ENCODE results near the gene KIAA1614. TPM values are rescaled to one million over a fixed set of nuclear protein-coding genes. Genes with fewer than 3 reads are reported as not detected.

The KIAA1614 gene
- total RNA-seq (2022; extraction: Qiagen RNA extraction; ENCODE audit: low read depth): 0.64 to 1.3 TPM (median 0.85 TPM) in 5 replicates

GRCh38 chr1:180912801-180913565, at the start of gene KIAA1614:
TSS of gene KIAA1614 (plus strand) at chr1:180912897. CDS start at chr1:180913244, 347 bp downstream.

Other genes starting within 250 kb of the KIAA1614 start
- gene STX6, start 110.0 kb downstream of the KIAA1614 start, total RNA-seq (2022; extraction: Qiagen RNA extraction; ENCODE audit: low read depth): 15.9 to 18.0 TPM (median 16.3 TPM) in 5 replicates
- gene MR1, start 121.1 kb downstream of the KIAA1614 start, total RNA-seq (2022; extraction: Qiagen RNA extraction; ENCODE audit: low read depth): 7.2 to 10.0 TPM (median 8.0 TPM) in 5 replicates
- 43.6 to 59.8 TPM (median 55.4 TPM) in 5 replicates for gene IER5, start 175.8 kb downstream of the KIAA1614 start, total RNA-seq (2022; extraction: Qiagen RNA extraction; ENCODE audit: low read depth)

All from A549 treated with DMSO at 1 μM for 4 hours (cell line).